Panc1 (cell line): ENCODE data around the gene ADORA1. TPM values are rescaled to one million over a fixed set of nuclear protein-coding genes. Genes with fewer than 3 reads are reported as not detected.

Experiments used
- ATAC-seq: fragments of 200-7000 bp; cut with Tn5 transposase; 2 replicates; pipeline ENCODE4 v1.9.1; 2020; ENCODE audit warnings: mild to moderate bottlenecking, moderate library complexity
- BruUV-seq: library from RNA; stranded (reverse); fragments of 400-500 nt; replicated peaks from 2 replicates; lab custom pipeline; 2021; lab: Mats Ljungman, UMichigan
- CTCF ChIA-PET: fragments of 300-600 bp; sonication (Branson Sonifier 250); formaldehyde crosslinking; loops from one replicate; lab custom pipeline; 2022; ENCODE audit warnings: antibody characterized with exemption; lab: Charles Lee
- POLR2A ChIA-PET: fragments of 300-600 bp; sonication (Branson Sonifier 250); formaldehyde crosslinking; loops from one replicate; lab custom pipeline; 2022; ENCODE audit warnings: antibody characterized with exemption; lab: Charles Lee
- DNase-seq: peaks from one replicate; pipeline ENCODE4 v3.0.0-alpha.2; 2010; ENCODE audit warnings: low read depth, low spot score
- H3K27ac ChIP-seq: 2 replicates; pipeline ENCODE4 v1.5.1; 2011; ENCODE audit warnings: mild to moderate bottlenecking, low read length, inconsistent platforms
- H3K27me3 ChIP-seq: fragments of 200-500 bp; sonication (Bioruptor generic); 2 replicates; pipeline ENCODE4 v1.6.0; 2014; ENCODE audit warnings: low read length, inconsistent platforms; ENCODE audit not compliant: control insufficient read depth, insufficient read depth
- H3K36me3 ChIP-seq: fragments of 200-500 bp; sonication (Bioruptor generic); 2 replicates; pipeline ENCODE4 v1.5.1; 2014; ENCODE audit warnings: inconsistent platforms, mild to moderate bottlenecking, low read length, moderate library complexity; ENCODE audit not compliant: control insufficient read depth, insufficient read depth
- H3K4me1 ChIP-seq: 2 replicates; pipeline ENCODE4 v1.5.1; 2011; ENCODE audit warnings: inconsistent platforms, mild to moderate bottlenecking, low read length, moderate library complexity; ENCODE audit not compliant: control insufficient read depth, insufficient read depth
- H3K4me3 ChIP-seq, 2 experiments: 2 replicates each; pipeline ENCODE4 v1.5.1; 2011 to 2012; ENCODE audit warnings: low read depth in 2 of 2, low read length in 2 of 2, mild to moderate bottlenecking in 2 of 2, inconsistent platforms in 1 of 2, moderate library complexity in 1 of 2
- H3K9me3 ChIP-seq: fragments of 200-500 bp; sonication (Bioruptor generic); 2 replicates; pipeline ENCODE4 v1.5.1; 2014; ENCODE audit warnings: low read depth, mild to moderate bottlenecking, inconsistent platforms, low read length, moderate library complexity; ENCODE audit not compliant: control insufficient read depth, insufficient read depth
- CTCF ChIP-seq: fragments of 450-650 bp; IDR thresholded peaks from 2 replicates; pipeline ENCODE4 v1.5.1; 2017; ENCODE audit warnings: mild to moderate bottlenecking
- POLR2AphosphoS5 ChIP-seq: IDR thresholded peaks from 2 replicates; pipeline ENCODE4 v1.6.1; 2012; ENCODE audit warnings: mild to moderate bottlenecking, low read depth, low read length, moderate library complexity
- REST ChIP-seq, 2 experiments: IDR thresholded peaks; 2 replicates each; pipeline ENCODE4 v1.6.1; 2011 to 2012; ENCODE audit warnings: low read depth in 2 of 2, control low read depth in 1 of 2, low read length in 1 of 2, mild to moderate bottlenecking in 1 of 2, moderate library complexity in 1 of 2; ENCODE audit not compliant: insufficient read depth in 1 of 2
- SIN3A ChIP-seq: IDR thresholded peaks from 2 replicates; pipeline ENCODE4 v1.6.1; 2012; ENCODE audit warnings: low read depth, mild to moderate bottlenecking, low read length, moderate library complexity, borderline replicate concordance; ENCODE audit not compliant: insufficient read depth
- TCF7L2 ChIP-seq: IDR thresholded peaks from 2 replicates; pipeline ENCODE4 v1.6.1; 2011; ENCODE audit warnings: mild to moderate bottlenecking, low read depth, low read length, inconsistent platforms
- in situ Hi-C: cut with HindIII; loops from 2 replicates; pipeline ENCODE4 v1.10.0; 2016; ENCODE audit warnings: low sequenced_read_pairs, low pct_unique_long_range_greater_than_20kb
- intact Hi-C: fragments of 100-400 bp; cut with micrococcal nuclease; formaldehyde crosslinking; loops from one replicate; pipeline ENCODE4 v1.10.0; 2022; ENCODE audit not compliant: unreplicated experiment
- total RNA-seq: library from RNA; stranded (reverse); gene quantifications from one replicate; pipeline ENCODE4 v1.2.1, GENCODE V29; 2021; ENCODE audit not compliant: unreplicated experiment

The ADORA1 gene
- total RNA-seq, 1 experiment from 2014 or later: 8.5 TPM

DNA sequence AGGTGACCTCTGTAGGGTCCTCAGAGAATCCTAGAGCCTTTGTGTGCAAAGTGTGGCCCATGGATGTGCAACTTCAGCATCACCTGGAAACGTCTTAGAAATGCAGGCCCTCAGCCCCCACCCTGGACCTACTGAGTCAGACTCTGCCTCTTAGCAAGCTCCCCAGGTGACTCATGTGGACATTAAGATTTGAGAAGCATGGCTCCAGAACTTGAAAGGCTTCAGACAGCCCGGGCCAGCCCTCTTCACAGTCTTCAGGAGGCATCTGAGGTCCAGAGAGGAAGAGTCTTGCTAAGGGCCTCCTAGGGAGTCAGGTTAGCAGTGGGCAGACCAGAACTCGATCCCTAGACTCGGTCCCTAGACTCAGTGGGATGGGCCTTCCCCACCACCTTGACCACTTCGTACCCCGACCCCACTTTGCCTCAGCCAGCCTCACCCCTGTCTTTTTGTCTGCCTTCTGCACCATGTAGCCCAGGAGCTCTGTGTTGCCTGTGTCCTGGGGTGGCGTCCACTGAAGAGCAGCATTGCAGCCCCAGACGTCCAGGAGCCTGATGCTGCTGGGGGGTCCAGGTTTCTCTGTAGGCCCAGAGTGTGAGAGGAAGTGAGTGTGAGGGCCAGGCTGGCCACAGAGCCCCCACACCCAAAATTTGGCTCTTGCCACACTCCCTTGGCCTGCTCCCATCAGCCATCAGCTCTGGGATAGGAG, 43.3 kb downstream of the ADORA1 start:
- TF ChIP-seq SIN3A (no peak), REST (IDR thresholded peaks at IDR 0.05; ENCODE audit: insufficient read depth in 1 of 2, low read depth in 2 of 2, low read length in 1 of 2) (no peak), CTCF (no peak), POLR2AphosphoS5 (no peak), TCF7L2 (no peak)
- ChIA-PET POLR2A (no interaction called here), CTCF (interaction anchor here (1.2 to 3.9 kb wide), 2 partner anchors 53 to 130 kb away, joined by 4 to 19 read pairs; no protein-coding TSS in a partner anchor)
- intact Hi-C loops: no loop called here
- in situ Hi-C loops: no loop called here
- no TSS peak for BruUV-seq
- no peak overlapping the region for H3K4me3 ChIP-seq
- no peaks in the 10 kb centered on the region for H3K9me3 ChIP-seq
- DNase-seq (no peak), ATAC-seq (no peak)
- no peak overlapping the region for H3K27ac ChIP-seq
- H3K36me3 ChIP-seq: no peaks in the 10 kb centered on the region
- H3K27me3 ChIP-seq: no peaks in the 10 kb centered on the region
- H3K4me1 ChIP-seq: no peaks in the 10 kb centered on the region; the same call in 1 of the 2 replicates

DNA sequence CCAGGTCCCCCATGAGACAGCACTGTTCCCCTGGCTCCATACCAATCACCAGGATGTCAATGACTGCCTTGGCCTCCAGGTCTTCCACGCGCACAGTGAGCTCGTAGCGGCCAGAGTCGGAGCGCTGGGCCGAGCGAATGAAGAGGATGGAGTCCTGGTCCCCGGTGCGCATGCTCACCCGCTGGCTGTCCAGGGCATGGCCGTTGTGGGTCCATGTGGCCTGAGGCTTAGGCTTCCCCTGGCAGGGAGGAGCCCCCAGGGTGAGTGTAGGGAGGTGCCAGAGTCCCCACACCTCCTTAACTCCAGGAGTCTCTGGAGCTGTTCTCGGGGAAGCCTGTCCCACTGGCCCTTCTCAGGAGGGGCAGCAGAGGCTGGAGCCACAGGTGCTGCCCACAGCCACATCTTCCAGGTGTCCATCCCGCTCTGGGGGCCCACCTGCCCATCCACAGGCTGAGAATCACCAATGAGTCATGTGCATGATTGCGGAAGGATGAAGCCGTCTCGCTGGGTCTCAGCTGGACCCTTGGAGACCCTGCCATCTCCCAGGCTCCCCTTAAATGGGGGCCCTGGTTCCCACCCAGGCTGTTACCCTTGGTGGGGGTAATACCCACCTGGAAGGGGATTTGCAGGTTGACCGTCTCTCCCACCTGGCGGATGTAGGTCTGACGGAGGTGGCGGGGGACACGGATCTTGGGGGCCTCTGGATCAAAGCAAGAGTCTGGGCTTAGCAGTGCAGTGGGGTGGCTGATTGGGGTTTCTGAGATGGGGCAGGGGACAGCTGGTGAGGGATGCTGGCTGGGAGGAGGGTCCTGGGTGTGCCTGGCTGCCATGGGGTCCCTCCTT, 44.0 kb downstream of the ADORA1 start:
- no peaks in the 10 kb centered on the region for H3K27me3 ChIP-seq
- no peak overlapping the region for H3K27ac ChIP-seq
- in situ Hi-C loops: no loop called here
- no peaks in the 10 kb centered on the region for H3K36me3 ChIP-seq
- ChIA-PET CTCF (interaction anchor here (1.2 to 3.9 kb wide), 2 partner anchors 54 to 131 kb away, joined by 4 to 19 read pairs; no protein-coding TSS in a partner anchor), POLR2A (no interaction called here)
- DNase-seq (no peak), ATAC-seq (no peak)
- no peaks in the 10 kb centered on the region for H3K9me3 ChIP-seq
- no TSS peak for BruUV-seq
- TF ChIP-seq POLR2AphosphoS5 (no peak), REST (IDR thresholded peaks at IDR 0.05; ENCODE audit: insufficient read depth in 1 of 2, low read depth in 2 of 2, low read length in 1 of 2) (no peak), SIN3A (no peak), CTCF (no peak), TCF7L2 (no peak)
- no peak overlapping the region for H3K4me3 ChIP-seq
- H3K4me1 ChIP-seq: no peaks in the 10 kb centered on the region; the same call in 1 of the 2 replicates
- intact Hi-C loops: loop anchor here (2.0 kb wide), 2 partner anchors 55 to 133 kb away; no protein-coding TSS in a partner anchor
